A673 (cell line): ENCODE measurements around the gene FGR. TPM values are rescaled to one million over a fixed set of nuclear protein-coding genes. Genes with fewer than 3 reads are reported as not detected.

Experiments
- BruUV-seq: library from RNA; stranded (reverse); fragments of 400-500 nt; replicated peaks from 2 replicates; lab custom pipeline; 2021; lab: Mats Ljungman, UMichigan
- CTCF ChIA-PET: fragments of 300-600 bp; sonication (Branson Sonifier 250); formaldehyde crosslinking; loops from one replicate; lab custom pipeline; 2022; ENCODE audit warnings: antibody characterized with exemption; lab: Charles Lee
- POLR2A ChIA-PET: fragments of 300-600 bp; sonication (Branson Sonifier 250); formaldehyde crosslinking; loops from one replicate; lab custom pipeline; 2022; ENCODE audit warnings: antibody characterized with exemption; ENCODE audit not compliant: low non-redundant PET; lab: Charles Lee
- DNase-seq: peaks from one replicate; pipeline ENCODE4 v3.0.0-alpha.2; 2015; ENCODE audit warnings: low spot score
- H3K27ac ChIP-seq: fragments of 200-600 bp; sonication (generic); 2 replicates; pipeline ENCODE4 v1.5.1; 2016; ENCODE audit warnings: mixed run types, low read depth, mild to moderate bottlenecking, mixed read lengths, antibody characterized with exemption, low read length; ENCODE audit not compliant: poor library complexity, severe bottlenecking
- H3K27me3 ChIP-seq: fragments of 200-600 bp; sonication (generic); replicated peaks from 2 replicates; pipeline ENCODE4 v1.6.1; 2017; ENCODE audit warnings: mixed run types, low read depth, mild to moderate bottlenecking, mixed read lengths, antibody characterized with exemption, low read length; ENCODE audit not compliant: insufficient read depth, poor library complexity
- H3K36me3 ChIP-seq: fragments of 200-600 bp; sonication (generic); 2 replicates; pipeline ENCODE4 v1.6.1; 2016; ENCODE audit warnings: mixed run types, mild to moderate bottlenecking, mixed read lengths, antibody characterized with exemption, low read length; ENCODE audit not compliant: insufficient read depth, poor library complexity, severe bottlenecking
- H3K4me1 ChIP-seq: fragments of 200-600 bp; sonication (generic); 2 replicates; pipeline ENCODE4 v1.6.1; 2017; ENCODE audit warnings: mixed run types, mild to moderate bottlenecking, mixed read lengths, antibody characterized with exemption, low read length; ENCODE audit not compliant: insufficient read depth, poor library complexity, severe bottlenecking
- H3K4me3 ChIP-seq: fragments of 200-600 bp; sonication (generic); 2 replicates; pipeline ENCODE4 v1.5.1; 2016; ENCODE audit warnings: low read depth, mixed run types, mild to moderate bottlenecking, mixed read lengths, low read length; ENCODE audit not compliant: poor library complexity, severe bottlenecking
- H3K9me3 ChIP-seq: fragments of 200-600 bp; sonication (generic); 2 replicates; pipeline ENCODE4 v1.6.1; 2016; ENCODE audit warnings: mixed run types, low read depth, mild to moderate bottlenecking, mixed read lengths, antibody characterized with exemption, low read length; ENCODE audit not compliant: poor library complexity, severe bottlenecking
- CTCF ChIP-seq: fragments of 300-800, 200-600 bp; sonication (generic); conservative IDR thresholded peaks from 2 replicates; pipeline ENCODE4 v1.5.1; 2017; ENCODE audit warnings: low read depth, mild to moderate bottlenecking, antibody characterized with exemption, low read length, moderate library complexity, mixed read lengths
- EZH2 ChIP-seq: fragments of 200-600 bp; sonication (generic); IDR thresholded peaks from 2 replicates; pipeline ENCODE4 v1.6.1; 2017; ENCODE audit warnings: borderline replicate concordance, low read depth, mild to moderate bottlenecking, mixed read lengths, antibody characterized with exemption, low read length; ENCODE audit not compliant: poor library complexity, severe bottlenecking
- intact Hi-C: fragments of 100-400 bp; cut with micrococcal nuclease; formaldehyde crosslinking; loops from one replicate; pipeline ENCODE4 v1.10.0; 2022; ENCODE audit not compliant: unreplicated experiment
- total RNA-seq: library from RNA; stranded (reverse); gene quantifications from 2 replicates; pipeline ENCODE4 v1.2.3, GENCODE V29; 2021

FGR gene
- total RNA-seq, 1 experiment from 2014 or later: not detected

- H3K36me3 ChIP-seq: no peaks in the 10 kb centered on the region
- POLR2A ChIA-PET: no interaction called here
- TF ChIP-seq CTCF: no peak
- BruUV-seq: no TSS peak
- DNase-seq: no peak
- H3K9me3 ChIP-seq: no peaks in the 10 kb centered on the region
- CTCF ChIA-PET: interaction anchor here (1.4 to 2.5 kb wide), 6 partner anchors 45 to 365 kb away, joined by 5 to 40 read pairs (median 8); no protein-coding TSS in a partner anchor
- peaks cover 3% of the 10 kb centered on the region for H3K4me1 ChIP-seq
- H3K4me3 ChIP-seq: no peak overlapping the region
- H3K27me3 ChIP-seq: no peaks in the 10 kb centered on the region
- intact Hi-C loops: loop anchor here (2.0 to 5.0 kb wide), 2 partner anchors 270 to 361 kb away; partner anchors contain the start of gene GPR3
- H3K27ac ChIP-seq: no peak overlapping the region
Observed at GRCh38 chr1:27662261-27662660, 27.3 kb upstream of the FGR start.

- DNase-seq: no peak
- Histone ChIP-seq H3K36me3 (no peaks in the 10 kb centered on the region), H3K27me3 (no peaks in the 10 kb centered on the region), H3K9me3 (no peaks in the 10 kb centered on the region), H3K27ac (no peak overlapping the region), H3K4me3 (no peak overlapping the region), H3K4me1 (peaks cover 3% of the 10 kb centered on the region)
- CTCF ChIA-PET: interaction anchor here (0.7 to 2.5 kb wide), 4 partner anchors 53 to 433 kb away, joined by 3 to 40 read pairs (median 6); no protein-coding TSS in a partner anchor
- POLR2A ChIA-PET: interaction anchor here (0.6 kb wide), 2 partner anchors 105 to 225 kb away, joined by 3 read pairs; no protein-coding TSS in a partner anchor
- TF ChIP-seq CTCF (no peak), EZH2 (no peak)
- intact Hi-C loops: loop anchor here (2.0 to 5.0 kb wide), 2 partner anchors 269 to 361 kb away; partner anchors contain the start of gene GPR3
- BruUV-seq: no TSS peak
Observed at GRCh38 chr1:27661412-27662075, 26.6 kb upstream of the FGR start.

- no peak overlapping the region for H3K27ac ChIP-seq
- CTCF ChIA-PET: no interaction called here
- BruUV-seq: no TSS peak
- no peaks in the 10 kb centered on the region for H3K27me3 ChIP-seq
- no peaks in the 10 kb centered on the region for H3K9me3 ChIP-seq
- H3K4me3 ChIP-seq: peak overlapping the region; percentile 46
- H3K36me3 ChIP-seq: no peaks in the 10 kb centered on the region
- intact Hi-C loops: loop anchor here (5.0 kb wide), 1 partner anchor 268 kb away; the partner anchor contains the start of gene GPR3
- TF ChIP-seq CTCF (no peak), EZH2 (no peak)
- H3K4me1 ChIP-seq: peaks cover 3% of the 10 kb centered on the region
- DNase-seq: no peak
- POLR2A ChIA-PET: no interaction called here
Observed at GRCh38 chr1:27660300-27660835, 25.4 kb upstream of the FGR start.
